Measurements from ENCODE around the gene NTRK1. TPM values are rescaled to one million over a fixed set of nuclear protein-coding genes. Genes with fewer than 3 reads are reported as not detected.

The NTRK1 gene
- total RNA-seq, 2 donors from 2014 or later = 3.5 to 3.9 TPM

- no peak for DNase-seq (ENCODE audit: low spot score)
- intact Hi-C loops (cut with DNase I) = no loop called here
Measured at GRCh38 chr1:156874142-156874541, 13.5 kb downstream of the NTRK1 start.

GRCh38 chr1:156874572-156875340 is 14.1 kb downstream of the NTRK1 start:
- no peak for DNase-seq (ENCODE audit: low spot score)
- intact Hi-C loops (cut with DNase I) = no loop called here

- intact Hi-C loops (cut with DNase I) = no loop called here
- DNase-seq (ENCODE audit: low spot score) = no peak
Measured at GRCh38 chr1:156875341-156875615, 14.6 kb downstream of the NTRK1 start.

GRCh38 chr1:156876281-156876680 is 15.6 kb downstream of the NTRK1 start:
- no peak for DNase-seq (ENCODE audit: low spot score)
- intact Hi-C loops (cut with DNase I) = no loop called here

- intact Hi-C loops (cut with DNase I) = no loop called here
- no peak for DNase-seq (ENCODE audit: low spot score)
Measured at GRCh38 chr1:156877433-156878170, 16.9 kb downstream of the NTRK1 start.

GRCh38 chr1:156879876-156880275 is 19.2 kb downstream of the NTRK1 start:
- intact Hi-C loops (cut with DNase I) = loop anchor here (1.0 to 10.0 kb wide), 2 partner anchors 60 to 185 kb away; no protein-coding TSS in a partner anchor
- no peak for DNase-seq (ENCODE audit: low spot score)

GRCh38 chr1:156880473-156880872 is 19.8 kb downstream of the NTRK1 start:
- DNase-seq (ENCODE audit: low spot score) = no peak
- intact Hi-C loops (cut with DNase I) = loop anchor here (1.0 to 10.0 kb wide), 2 partner anchors 60 to 186 kb away; no protein-coding TSS in a partner anchor

- no peak for DNase-seq (ENCODE audit: low spot score)
- intact Hi-C loops (cut with DNase I) = loop anchor here in 1 of 2 donors (10.0 kb wide), 1 partner anchor 186 kb away; no protein-coding TSS in a partner anchor
Measured at GRCh38 chr1:156881101-156881500, 20.4 kb downstream of the NTRK1 start.

- intact Hi-C loops (cut with DNase I) = loop anchor here in 1 of 2 donors (10.0 kb wide), 1 partner anchor 187 kb away; no protein-coding TSS in a partner anchor
- no peak for DNase-seq (ENCODE audit: low spot score)
Measured at GRCh38 chr1:156881663-156882062, 21.0 kb downstream of the NTRK1 start.

GRCh38 chr1:156882543-156882942 is 21.9 kb downstream of the NTRK1 start:
- intact Hi-C loops (cut with DNase I) = loop anchor here in 1 of 2 donors (10.0 kb wide), 1 partner anchor 188 kb away; no protein-coding TSS in a partner anchor
- no peak for DNase-seq (ENCODE audit: low spot score)

GRCh38 chr1:156883919-156884318 is 23.3 kb downstream of the NTRK1 start:
- intact Hi-C loops (cut with DNase I) = loop anchor here in 1 of 2 donors (10.0 kb wide), 1 partner anchor 189 kb away; no protein-coding TSS in a partner anchor

GRCh38 chr1:156884560-156885184 is 24.0 kb downstream of the NTRK1 start:
- intact Hi-C loops (cut with DNase I) = loop anchor here in 1 of 2 donors (10.0 kb wide), 1 partner anchor 190 kb away; no protein-coding TSS in a partner anchor
- no peak for DNase-seq (ENCODE audit: low spot score)

More at GRCh38 chr1:156883919-156884318, 23.3 kb downstream of the NTRK1 start:
- no peak for DNase-seq (ENCODE audit: low spot score)

- intact Hi-C loops (cut with DNase I) = loop anchor here in 1 of 2 donors (10.0 kb wide), 1 partner anchor 191 kb away; no protein-coding TSS in a partner anchor
Measured at GRCh38 chr1:156885314-156885713, 24.6 kb downstream of the NTRK1 start.

GRCh38 chr1:156885880-156886355 is 25.3 kb downstream of the NTRK1 start:
- intact Hi-C loops (cut with DNase I) = loop anchor here in 1 of 2 donors (10.0 kb wide), 1 partner anchor 191 kb away; no protein-coding TSS in a partner anchor
- no peak for DNase-seq (ENCODE audit: low spot score)

More at GRCh38 chr1:156885314-156885713, 24.6 kb downstream of the NTRK1 start:
- DNase-seq (ENCODE audit: low spot score) = no peak

- intact Hi-C loops (cut with DNase I) = loop anchor here in 1 of 2 donors (10.0 kb wide), 1 partner anchor 192 kb away; no protein-coding TSS in a partner anchor
- DNase-seq (ENCODE audit: low spot score) = no peak
Measured at GRCh38 chr1:156886583-156887281, 26.1 kb downstream of the NTRK1 start.

- intact Hi-C loops (cut with DNase I) = loop anchor here in 1 of 2 donors (10.0 kb wide), 1 partner anchor 193 kb away; no protein-coding TSS in a partner anchor
- no peak for DNase-seq (ENCODE audit: low spot score)
Measured at GRCh38 chr1:156887317-156887716, 26.7 kb downstream of the NTRK1 start.

- DNase-seq (ENCODE audit: low spot score) = no peak
- intact Hi-C loops (cut with DNase I) = loop anchor here in 1 of 2 donors (10.0 kb wide), 1 partner anchor 193 kb away; no protein-coding TSS in a partner anchor
Measured at GRCh38 chr1:156887734-156888133, 27.1 kb downstream of the NTRK1 start.

GRCh38 chr1:156889802-156890580 is 29.3 kb downstream of the NTRK1 start:
- intact Hi-C loops (cut with DNase I) = loop anchor here in 1 of 2 donors (10.0 kb wide), 1 partner anchor 195 kb away; no protein-coding TSS in a partner anchor
- peak; percentile 93 for DNase-seq (ENCODE audit: low spot score)
